GM19438 (cell line): ENCODE measurements around the gene ITPR2.

Experiments
- ATAC-seq: cut with Tn5 transposase; IDR thresholded peaks from one replicate; pipeline ENCODE4 v1.9.1; 2021; ENCODE audit warnings: low read depth; ENCODE audit not compliant: unreplicated experiment

The ITPR2 gene

GRCh38 chr12:26293612-26294011 lies 539.4 kb downstream of the ITPR2 start:
- ATAC-seq, result no peak

GRCh38 chr12:26292596-26292995 lies 540.4 kb downstream of the ITPR2 start:
- no peak for ATAC-seq

DNA sequence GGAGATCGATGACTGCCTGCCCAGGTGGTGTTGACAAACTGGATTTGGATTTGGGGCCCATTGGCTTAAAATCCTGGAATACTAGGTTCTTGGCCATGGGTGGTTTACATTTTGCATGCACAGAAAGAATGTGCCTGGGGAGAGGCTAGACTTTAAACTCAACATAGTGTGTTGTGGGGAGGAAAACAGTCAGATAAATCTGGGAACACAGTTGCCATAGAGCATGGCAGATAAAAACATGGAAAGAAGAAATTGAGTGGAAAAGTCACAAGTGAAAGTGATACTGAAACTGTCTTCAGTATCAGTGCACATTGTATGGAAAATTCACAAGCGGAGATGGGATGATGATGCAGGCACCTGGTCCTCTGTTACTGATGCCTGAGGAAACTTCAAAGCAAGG lies 542.4 kb downstream of the ITPR2 start:
- ATAC-seq, result no peak

DNA sequence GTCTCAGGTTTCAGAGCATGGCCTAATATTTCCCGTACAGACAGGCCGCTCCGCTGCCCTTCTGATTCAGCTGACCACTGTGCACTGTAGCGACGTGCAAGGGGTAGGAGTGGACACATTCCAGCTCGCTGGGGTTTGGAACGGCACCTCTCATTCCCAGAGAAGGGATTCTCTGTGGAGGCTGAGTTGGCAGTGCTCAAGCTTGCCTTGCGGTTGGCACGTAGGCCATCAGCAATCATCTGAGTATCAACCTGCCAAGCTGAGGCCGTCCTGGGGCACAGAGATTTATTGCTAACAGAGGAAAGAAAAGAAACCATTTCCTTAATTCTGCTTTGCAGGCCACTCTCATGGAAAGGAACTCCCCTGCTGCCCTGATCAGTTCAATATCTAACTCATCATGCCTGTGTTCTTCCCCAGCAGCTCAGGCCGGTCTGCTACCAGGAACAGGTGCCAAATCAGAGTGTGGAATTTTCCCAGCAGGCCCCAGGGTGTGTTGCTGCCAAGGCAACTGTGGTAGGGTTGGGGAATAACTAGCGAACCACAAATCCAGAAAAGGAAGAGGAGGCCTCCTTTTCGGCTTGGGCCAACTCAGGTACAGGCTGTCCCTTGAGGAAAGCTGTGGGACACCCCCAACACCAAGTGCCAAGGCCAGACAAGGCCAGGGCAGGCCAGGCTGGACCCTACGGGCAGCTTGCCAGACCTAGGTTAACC lies 545.2 kb downstream of the ITPR2 start:
- no peak for ATAC-seq
